GM08714 (cell line): ENCODE measurements around the gene YTHDF2.
"Not testable (repeated sequence)": the region's sequence is repeated elsewhere in the genome, so short reads cannot be mapped to it uniquely, and the experiment has no call there.

Experiments
- H3K4me3 ChIP-seq: fragments of 200-500 bp; sonication (Bioruptor generic); 2 replicates; pipeline ENCODE4 v1.5.1; 2014; ENCODE audit warnings: mild to moderate bottlenecking, low read length, inconsistent platforms
- ZNF274 ChIP-seq: IDR thresholded peaks from 2 replicates; pipeline ENCODE4 v1.6.1; 2012; ENCODE audit warnings: mild to moderate bottlenecking, low read depth, low read length

Gene YTHDF2

DNA sequence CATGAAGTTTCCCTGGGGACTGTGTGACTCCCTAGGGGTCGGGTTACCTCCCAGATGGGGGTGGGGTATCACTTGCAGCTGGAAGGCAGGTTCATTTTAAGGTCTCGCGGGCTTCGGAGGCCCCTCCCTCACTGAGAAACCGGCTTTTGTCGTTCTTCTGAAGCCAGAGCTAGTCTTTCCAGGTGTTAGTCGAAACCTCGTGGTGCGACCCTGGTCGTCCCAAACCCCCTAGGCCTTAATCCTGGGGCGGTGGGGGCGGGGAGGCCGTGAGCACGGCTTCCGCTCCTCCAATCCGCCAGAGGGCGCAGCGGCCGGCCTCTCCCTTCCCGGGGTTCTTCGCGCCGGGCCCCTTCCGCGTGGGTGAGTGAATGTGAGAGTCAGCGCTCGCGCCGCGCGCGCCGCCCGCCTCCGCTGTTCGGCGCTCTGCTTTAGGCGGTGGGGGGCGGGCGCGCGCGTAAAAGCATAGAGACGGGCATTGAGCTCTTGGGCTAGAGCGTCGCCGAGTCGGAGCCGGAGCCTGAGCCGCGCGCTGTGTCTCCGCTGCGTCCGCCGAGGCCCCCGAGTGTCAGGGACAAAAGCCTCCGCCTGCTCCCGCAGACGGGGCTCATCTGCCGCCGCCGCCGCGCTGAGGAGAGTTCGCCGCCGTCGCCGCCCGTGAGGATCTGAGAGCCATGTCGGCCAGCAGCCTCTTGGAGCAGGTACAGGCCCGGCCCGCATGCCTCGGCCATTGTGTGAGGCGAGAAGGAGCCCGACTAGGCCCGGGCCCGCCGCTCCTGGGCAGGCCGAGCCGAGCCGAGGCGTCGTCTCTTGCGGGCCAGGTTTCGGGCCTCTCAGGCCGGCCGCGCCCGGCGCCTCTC lies at the start of gene YTHDF2:
TSS of gene YTHDF2 (plus strand) at position 491 of the 857 bp plus-strand sequence. CDS start at position 672, 181 bp downstream.
- TF ChIP-seq ZNF274 = no peak
- H3K4me3 ChIP-seq = peak within 1 kb of the TSS; percentile 95

GRCh38 chr1:28691627-28692026 lies 45.1 kb upstream of the YTHDF2 start:
- not testable (repeated sequence) for H3K4me3 ChIP-seq

GRCh38 chr1:28703629-28704028 lies 33.1 kb upstream of the YTHDF2 start:
- H3K4me3 ChIP-seq = no peak overlapping the region
- no peak for TF ChIP-seq ZNF274

DNA sequence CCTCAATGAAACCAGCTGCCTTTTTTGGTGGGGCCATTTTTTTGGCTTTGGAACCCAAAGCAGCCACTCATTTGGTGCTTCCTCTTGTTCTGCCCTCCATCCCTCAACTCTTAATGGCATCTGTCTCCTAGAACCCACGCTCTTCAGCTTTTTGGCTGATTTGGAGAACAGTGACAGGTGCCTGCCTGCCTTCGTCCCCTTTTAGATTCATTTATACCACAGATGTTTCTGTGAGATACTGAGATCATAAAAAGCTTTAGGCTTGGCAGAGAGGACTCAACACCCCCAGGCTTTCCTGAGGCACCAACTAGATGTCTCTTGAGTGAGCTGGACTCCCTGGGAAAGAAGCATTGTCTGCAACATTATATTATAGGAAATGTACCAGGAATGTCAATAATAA lies 20.4 kb upstream of the YTHDF2 start:
- no peak overlapping the region for H3K4me3 ChIP-seq
- no peak for TF ChIP-seq ZNF274

GRCh38 chr1:28718166-28718565 lies 18.6 kb upstream of the YTHDF2 start:
- TF ChIP-seq ZNF274 = no peak
- H3K4me3 ChIP-seq = no peak overlapping the region

GRCh38 chr1:28718586-28719331 lies 18.0 kb upstream of the YTHDF2 start:
- H3K4me3 ChIP-seq = no peak overlapping the region
- no peak for TF ChIP-seq ZNF274

DNA sequence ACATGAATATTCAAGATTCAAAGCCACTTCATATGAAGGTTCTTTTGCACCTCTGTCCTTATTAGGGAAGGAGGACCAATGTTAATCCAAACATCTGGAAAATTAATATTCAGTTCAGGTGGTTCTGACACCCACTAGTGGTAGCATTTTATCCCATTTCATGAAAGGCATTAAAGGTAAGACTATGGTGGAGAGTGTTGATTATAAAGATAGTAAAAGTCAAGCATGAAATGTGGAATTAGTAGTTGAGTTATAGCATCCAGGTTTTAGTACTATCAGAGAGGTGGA lies 17.5 kb upstream of the YTHDF2 start:
- TF ChIP-seq ZNF274 = no peak
- no peak overlapping the region for H3K4me3 ChIP-seq

DNA sequence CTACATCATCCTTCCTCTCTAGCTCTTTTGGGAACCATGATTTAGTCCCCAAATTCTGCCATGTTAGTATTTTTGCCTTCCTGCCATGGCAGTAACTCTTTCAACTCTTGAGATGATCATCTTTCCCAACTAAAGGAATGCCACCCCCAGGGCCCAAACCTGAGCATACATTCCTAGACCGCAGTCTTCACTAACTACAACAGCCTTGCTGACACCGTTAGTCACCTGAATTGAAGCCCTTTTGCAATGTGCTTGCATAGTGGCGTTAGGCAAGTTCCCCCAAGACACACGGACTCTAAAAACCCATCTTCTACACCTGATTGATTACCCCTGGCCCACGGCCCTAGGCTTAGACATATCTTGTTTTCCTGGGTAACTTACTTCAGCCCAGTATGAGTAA lies 16.4 kb upstream of the YTHDF2 start:
- TF ChIP-seq ZNF274 = no peak
- no peak overlapping the region for H3K4me3 ChIP-seq

- not testable (repeated sequence) for H3K4me3 ChIP-seq
Observed at GRCh38 chr1:28721927-28722326, 14.8 kb upstream of the YTHDF2 start.

DNA sequence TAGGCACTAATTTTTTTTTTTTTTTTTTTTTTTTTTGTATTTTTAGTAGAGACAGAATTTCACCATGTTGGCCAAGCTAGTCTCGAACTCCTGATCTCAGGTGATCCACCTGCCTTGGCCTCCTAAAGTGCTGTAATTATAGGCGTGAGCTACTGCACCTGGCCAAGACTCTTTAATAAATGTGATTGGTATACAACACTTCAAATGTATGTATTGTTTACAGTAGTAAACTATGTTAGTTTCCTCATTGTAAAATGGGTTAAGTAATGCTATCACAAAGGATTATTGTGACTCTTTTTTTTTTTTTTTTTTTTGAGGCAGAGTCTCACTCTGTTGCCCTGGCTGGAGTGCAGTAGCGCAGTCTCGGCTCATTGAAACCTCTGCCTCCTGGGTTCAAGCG lies 11.4 kb upstream of the YTHDF2 start:
- not testable (repeated sequence) for H3K4me3 ChIP-seq

DNA sequence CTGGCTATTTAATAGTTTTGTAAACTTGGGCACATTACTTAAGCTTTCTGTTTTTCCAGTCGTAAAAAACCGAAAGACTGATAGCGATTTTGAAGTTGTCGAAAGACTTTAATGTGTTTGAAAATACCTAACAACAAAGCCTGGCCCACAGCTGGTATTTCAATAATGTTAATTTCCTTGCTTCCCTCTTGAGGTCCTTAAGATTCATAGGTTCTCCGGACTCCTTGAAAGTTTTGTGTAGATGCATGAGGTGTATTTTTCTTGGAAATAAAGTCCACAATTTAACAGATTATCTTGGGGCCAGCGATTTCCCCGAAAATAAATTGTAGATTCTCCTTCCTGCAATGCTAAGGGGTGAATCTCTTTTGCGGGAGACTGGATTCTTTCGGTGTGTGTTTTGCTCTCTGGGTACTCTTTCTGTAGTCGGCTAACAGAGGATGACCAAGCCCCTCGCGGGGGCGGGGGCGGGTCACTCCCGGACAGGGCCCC lies 735 bp upstream of the YTHDF2 start:
- TF ChIP-seq ZNF274 = no peak
- H3K4me3 ChIP-seq = peak overlapping the region; percentile 47; the same call in 1 of the 2 replicates

DNA sequence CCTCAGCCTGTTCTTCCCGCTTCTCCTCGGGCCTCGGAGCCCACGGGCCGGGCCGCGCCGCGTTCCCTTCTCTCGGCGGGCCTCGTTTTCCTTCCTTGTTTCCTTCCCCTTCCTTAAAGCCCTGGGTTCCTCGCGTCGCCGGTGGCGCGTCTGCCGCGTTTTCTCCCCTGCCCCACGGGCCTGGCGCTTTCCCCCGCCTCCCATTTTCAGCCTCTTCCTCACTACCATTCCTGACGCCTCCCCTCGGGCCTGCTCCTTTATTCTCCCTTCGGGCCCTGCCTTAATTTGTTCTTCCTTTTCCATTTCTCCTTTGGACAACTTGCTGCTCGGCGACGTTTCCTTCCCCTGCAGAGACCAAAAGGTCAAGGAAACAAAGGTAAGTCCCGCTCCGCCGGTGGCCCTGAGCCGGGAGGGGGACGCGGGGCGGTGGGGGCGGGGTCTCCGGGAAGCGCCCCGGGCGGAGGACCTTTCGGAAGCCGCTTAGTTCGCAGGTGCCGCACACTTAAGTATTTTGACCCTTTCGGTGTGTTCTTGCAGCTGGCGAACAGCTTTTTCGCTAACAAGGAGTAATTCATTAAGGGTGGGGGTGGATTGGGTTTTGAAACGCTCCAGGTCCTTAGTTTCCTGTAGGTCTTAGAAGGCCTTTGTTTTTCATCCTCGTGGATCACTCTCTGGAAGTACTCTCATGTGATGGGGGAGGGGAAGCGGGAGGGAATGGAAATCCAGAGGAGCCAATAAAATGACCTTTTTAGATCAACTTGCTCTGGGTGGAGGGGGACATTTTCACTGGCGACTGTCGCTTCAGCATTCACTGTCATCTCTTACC lies 780 bp downstream of the YTHDF2 start:
- peak overlapping the region; percentile 95 for H3K4me3 ChIP-seq
- TF ChIP-seq ZNF274 = no peak

GRCh38 chr1:28740118-28740517 lies 3.4 kb downstream of the YTHDF2 start:
- no peak overlapping the region for H3K4me3 ChIP-seq
- no peak for TF ChIP-seq ZNF274

- H3K4me3 ChIP-seq = no peak overlapping the region
Observed at GRCh38 chr1:28744184-28744583, 7.4 kb downstream of the YTHDF2 start.

DNA sequence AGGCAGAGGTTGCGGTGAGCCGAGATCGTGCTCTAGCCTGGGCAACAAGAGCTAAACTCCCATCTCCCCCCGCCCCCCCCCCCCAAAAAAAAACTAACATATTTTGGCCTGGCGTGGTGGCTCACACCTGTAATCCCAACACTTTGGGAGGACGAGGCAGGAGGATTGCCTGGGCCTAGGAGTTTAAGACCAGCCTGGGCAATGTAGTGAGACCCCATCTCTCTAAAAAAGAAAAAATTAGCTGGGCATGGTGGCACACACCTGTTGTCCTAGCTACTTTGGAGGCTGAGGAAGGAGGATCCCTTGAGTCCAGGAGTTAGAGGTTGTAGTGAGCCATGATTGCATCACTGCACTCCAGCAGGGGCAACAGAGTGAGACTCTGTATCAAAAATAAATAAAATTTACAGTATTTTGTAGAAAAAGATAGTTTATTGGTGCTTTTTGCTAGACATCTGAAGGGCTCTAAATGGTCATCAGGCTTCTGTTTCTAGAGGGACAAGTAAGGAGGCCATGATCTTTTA lies 9.0 kb downstream of the YTHDF2 start:
- no peak overlapping the region for H3K4me3 ChIP-seq
- TF ChIP-seq ZNF274 = no peak

More at GRCh38 chr1:28744184-28744583, 7.4 kb downstream of the YTHDF2 start:
- TF ChIP-seq ZNF274 = no peak
